HEK293T (cell line): Measurements from ENCODE around the gene RAB13.

Experiments
- BHLHE40 ChIP-seq: fragments of 450-650 bp; IDR thresholded peaks from 2 replicates; pipeline ENCODE4 v1.6.1; 2016; ENCODE audit warnings: mild to moderate bottlenecking, moderate library complexity, borderline replicate concordance
- FOXA1 ChIP-seq: fragments of 450-650 bp; IDR thresholded peaks from 2 replicates; pipeline ENCODE4 v1.6.1; 2016; ENCODE audit warnings: mild to moderate bottlenecking
- FOXK2 ChIP-seq: fragments of 450-650 bp; IDR thresholded peaks from 2 replicates; pipeline ENCODE4 v1.6.1; 2016; ENCODE audit warnings: mild to moderate bottlenecking
- NFRKB ChIP-seq: fragments of 450-650 bp; IDR thresholded peaks from 2 replicates; pipeline ENCODE4 v1.6.1; 2016; ENCODE audit warnings: mild to moderate bottlenecking, moderate library complexity

- TF ChIP-seq BHLHE40 (no peak), FOXA1 (no peak), FOXK2 (no peak), NFRKB (no peak)
Observed at GRCh38 chr1:153951183-153951582, 35.0 kb downstream of the RAB13 start.
